NCI-H82 treated with DMSO at 0.1 percent for 48 hours (cell line): ENCODE measurements around the gene ZNF516.

ENCODE experiments used
- DNase-seq: peaks from one replicate; lab custom pipeline; 2025; ENCODE audit not compliant: unreplicated experiment; lab: John Stamatoyannopoulos, UW

Gene ZNF516

DNA sequence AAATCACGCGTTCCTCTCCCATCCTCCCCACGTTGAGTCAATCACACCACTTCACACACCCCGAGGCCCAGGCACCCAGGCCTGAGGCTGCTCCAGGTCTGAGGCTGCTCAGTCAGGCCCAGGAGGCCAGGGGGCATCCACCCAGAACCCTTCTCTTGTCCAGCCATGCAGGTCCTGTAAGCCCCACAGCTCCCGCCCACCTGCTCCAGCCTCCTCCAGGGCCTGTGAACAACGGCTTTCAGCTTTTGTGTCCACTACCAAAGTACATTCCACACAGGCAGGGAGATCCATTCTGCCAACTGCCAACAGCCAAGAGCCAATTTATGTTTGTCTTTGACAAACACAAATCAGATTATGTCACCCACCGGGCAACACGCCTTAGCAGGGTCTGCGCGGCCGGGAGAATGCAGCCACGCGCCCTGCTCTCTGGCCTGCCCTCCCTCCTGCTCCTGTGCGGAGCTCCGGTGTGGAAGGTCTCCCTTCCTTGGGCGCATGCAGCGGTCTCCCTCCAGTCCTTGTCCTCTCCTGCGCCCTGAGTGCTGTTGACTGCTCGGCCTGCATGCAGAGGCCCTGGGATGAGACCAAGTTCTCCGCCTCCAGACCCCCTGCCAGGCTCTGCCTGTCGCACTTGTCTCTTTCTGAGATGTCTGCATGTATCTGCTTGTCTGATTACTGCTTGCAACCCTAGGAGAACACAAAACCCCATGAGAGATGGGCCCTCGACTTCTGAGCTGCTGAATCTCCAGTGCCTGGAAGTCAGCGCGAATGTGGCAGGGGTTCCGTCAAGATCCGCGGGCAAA lies 146.6 kb downstream of the ZNF516 start:
- DNase-seq, result no peak

- no peak for DNase-seq
Observed at GRCh38 chr18:76347341-76347740, 147.7 kb downstream of the ZNF516 start.

- DNase-seq, result no peak
Observed at GRCh38 chr18:76346490-76347130, 148.4 kb downstream of the ZNF516 start.

- DNase-seq, result no peak
Observed at GRCh38 chr18:76345901-76346300, 149.1 kb downstream of the ZNF516 start.

GRCh38 chr18:76343938-76344569 lies 151.0 kb downstream of the ZNF516 start:
- DNase-seq, result no peak

DNA sequence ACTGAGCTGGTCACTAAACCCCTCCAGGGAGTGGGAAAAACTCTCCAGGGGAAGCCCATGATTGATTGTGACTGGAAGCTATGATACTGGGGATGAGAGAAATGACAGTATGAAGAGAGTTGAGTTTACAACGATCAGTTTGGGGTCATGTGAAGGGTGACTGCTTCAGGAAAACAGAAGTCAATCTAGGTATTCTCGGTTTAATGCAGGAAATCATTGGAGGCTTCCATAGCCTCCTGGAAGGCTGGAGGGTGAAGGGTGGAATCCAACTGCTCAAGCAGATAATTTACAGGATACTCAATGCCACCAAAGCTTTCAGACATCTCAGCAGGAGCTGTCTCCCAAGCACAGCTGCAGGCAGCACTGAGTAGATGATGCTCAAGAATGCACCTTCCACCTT lies 154.6 kb downstream of the ZNF516 start:
- DNase-seq, result no peak

- DNase-seq, result no peak
Observed at GRCh38 chr18:76339246-76339620, 155.8 kb downstream of the ZNF516 start.

DNA sequence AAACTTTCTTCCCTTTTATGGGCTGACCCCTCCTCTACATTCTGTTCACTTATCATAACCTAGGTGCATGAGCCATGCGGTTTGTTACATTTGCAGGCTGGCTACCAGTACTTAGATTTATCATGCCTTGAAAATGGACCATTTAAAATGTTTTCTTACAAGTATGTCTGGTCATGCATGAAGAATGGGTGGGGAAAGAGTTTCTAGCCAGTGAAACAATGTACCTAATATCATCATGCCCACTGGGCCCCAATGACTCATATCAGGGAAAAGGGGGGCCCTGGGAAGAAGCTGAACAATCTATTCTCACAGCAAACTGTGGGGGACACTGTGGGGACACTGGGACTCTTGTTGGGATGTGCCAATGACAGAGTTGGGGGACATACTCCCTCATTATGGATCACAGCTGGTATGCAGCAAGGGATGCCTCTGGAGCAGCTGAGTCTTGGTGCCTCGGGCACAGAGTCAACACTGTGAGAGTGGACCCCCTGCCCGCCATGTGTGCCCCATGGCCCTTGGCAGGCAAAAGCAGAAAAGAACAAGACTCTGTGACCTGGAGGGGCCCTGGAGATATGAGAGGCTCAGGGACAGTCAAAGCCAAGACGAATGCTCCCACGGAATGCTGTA lies 156.3 kb downstream of the ZNF516 start:
- DNase-seq, result no peak

GRCh38 chr18:76338088-76338487 lies 157.0 kb downstream of the ZNF516 start:
- no peak for DNase-seq

- DNase-seq, result no peak
Observed at GRCh38 chr18:76335859-76336640, 159.0 kb downstream of the ZNF516 start.

DNA sequence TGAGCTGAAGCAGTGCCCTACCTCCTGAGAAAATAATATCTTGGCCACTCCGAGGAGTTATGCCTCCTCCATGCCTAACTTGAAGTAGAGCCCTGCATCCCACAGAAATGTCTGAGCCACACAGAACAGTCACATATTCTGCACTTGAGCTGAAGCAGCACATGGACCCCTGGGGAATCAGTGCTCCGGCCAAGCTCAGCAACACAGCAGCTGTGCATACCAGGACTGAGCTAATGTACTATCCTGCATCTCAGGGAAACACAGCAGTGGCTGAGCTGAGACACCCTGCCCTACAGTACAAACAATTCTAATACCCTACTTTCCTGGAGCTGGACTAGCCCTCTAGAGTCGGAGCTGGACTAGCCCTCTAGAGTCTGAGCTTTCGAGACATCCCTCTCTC lies 166.9 kb downstream of the ZNF516 start:
- DNase-seq, result no peak

- no peak for DNase-seq
Observed at GRCh38 chr18:76323891-76324290, 171.2 kb downstream of the ZNF516 start.

GRCh38 chr18:76322686-76323085 lies 172.4 kb downstream of the ZNF516 start:
- DNase-seq, result no peak

DNA sequence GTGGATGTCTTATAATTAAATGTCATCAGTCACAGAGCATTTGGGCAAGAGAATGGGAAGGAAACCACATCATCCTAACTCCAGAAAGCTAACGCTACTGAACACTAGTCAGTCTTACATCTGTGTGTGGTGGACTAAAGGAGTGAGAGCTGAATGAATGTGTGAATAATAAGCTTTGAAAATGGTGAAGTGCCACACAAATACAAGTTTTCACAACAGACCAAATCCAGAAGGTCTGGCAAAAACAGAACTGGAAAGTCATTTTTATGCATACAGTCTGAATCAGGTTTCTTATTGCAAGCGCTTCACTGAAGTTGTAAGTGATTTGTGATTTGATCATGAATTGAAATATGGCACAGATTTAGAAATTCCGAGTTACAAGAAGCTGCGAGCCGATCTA lies 175.7 kb downstream of the ZNF516 start:
- DNase-seq, result no peak

DNA sequence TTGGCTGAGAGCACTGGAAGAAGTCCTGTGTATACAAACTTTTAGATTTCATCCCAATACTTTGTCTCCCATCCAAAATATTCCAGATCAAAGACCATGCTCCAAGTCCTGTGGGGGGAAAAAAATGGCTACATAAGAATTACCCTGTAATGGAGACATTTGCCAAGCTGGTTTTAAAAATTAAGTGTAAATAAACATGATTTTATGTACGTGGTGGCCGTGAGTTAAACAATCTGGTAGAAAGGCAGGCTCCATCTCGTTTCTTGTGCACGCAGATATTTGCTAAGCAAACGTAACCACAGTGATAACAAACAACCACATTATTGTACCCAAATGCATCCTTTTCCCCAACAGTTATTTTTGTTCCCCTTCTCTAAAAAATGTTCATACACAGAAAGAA lies 176.4 kb downstream of the ZNF516 start:
- DNase-seq, result no peak

DNA sequence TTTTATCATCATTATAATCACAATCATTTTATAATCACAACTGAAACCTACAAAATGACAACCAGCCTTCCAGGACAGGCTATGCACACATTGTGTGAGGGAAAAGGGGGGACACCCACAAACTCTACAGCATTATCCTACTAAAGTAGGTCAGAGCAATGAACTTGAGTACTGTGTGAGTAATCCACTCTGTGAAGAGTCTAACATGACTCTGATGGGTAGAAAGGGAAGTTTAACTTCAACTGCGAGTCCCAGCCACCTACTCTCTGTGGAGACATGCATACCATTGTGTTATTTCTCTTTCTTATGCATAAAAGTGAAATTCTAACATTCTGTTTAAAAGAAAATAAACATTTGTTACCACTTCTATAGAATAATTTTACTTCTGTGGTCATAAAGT lies 177.9 kb downstream of the ZNF516 start:
- no peak for DNase-seq

GRCh38 chr18:76315722-76316230 lies 179.3 kb downstream of the ZNF516 start:
- no peak for DNase-seq

DNA sequence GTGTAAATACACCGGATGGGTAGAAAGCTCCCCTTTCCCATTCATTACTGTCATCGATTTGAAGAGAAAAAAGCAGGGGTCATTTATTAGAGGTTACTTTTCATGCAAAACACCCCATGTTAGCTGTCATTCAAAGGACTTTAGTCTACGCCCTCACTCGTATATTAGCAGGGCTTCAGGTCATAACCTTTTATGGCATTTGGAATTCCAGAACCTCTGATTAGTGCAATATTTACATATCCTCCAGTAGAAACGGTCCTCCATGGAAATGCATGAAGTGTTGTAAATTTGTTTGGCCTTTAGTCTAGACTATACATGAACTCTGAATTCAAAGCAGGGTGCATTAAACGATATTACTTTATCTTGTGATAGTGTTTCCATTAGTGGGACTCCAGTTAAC lies 180.5 kb downstream of the ZNF516 start:
- no peak for DNase-seq

- DNase-seq, result no peak
Observed at GRCh38 chr18:76314015-76314414, 181.0 kb downstream of the ZNF516 start.
